Measurements from ENCODE around the gene C17orf67.
"Not testable (repeated sequence)": the region's sequence is repeated elsewhere in the genome, so short reads cannot be mapped to it uniquely, and the experiment has no call there.

Gene C17orf67

DNA sequence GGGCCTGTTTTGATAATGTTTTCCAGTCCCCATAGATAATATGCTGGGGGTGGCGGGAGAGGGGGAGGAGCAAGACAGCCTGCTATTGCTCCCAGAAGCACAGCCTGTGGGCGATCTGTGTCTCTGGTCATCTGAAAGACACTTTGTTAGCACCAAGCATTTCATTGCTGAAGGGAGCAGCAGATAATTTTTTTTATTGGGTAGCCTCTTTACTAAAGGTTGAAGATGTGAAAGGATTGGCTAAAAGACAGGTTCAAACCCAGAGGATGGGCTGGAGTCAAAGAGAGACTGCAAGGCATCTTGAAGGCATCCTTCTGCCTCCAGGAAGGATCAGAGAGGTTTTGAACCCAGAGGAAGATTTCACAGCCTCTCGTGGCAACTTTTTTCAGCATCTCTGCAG is 60.6 kb downstream of the C17orf67 start:
- DNase-seq (ENCODE audit: low spot score), result no peak

DNA sequence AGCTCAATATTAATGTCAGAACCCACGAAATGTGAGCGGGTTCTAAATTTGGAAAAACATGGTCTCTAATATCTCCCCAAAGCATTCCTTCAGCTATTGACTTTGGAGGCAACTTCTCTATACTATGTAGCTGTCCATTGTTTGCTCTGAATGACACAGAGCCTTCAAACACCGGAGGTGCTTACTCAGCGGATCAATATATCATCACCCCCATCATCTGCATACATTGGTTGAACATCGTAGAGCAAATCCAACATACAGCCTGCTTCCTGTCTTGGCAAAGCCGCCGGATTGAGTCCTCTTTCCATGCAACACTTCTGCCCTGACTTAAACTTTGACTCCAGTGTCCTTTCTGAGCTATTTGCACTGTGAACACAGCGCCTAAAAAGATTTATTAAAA is 61.3 kb downstream of the C17orf67 start:
- DNase-seq (ENCODE audit: low spot score), result no peak

DNA sequence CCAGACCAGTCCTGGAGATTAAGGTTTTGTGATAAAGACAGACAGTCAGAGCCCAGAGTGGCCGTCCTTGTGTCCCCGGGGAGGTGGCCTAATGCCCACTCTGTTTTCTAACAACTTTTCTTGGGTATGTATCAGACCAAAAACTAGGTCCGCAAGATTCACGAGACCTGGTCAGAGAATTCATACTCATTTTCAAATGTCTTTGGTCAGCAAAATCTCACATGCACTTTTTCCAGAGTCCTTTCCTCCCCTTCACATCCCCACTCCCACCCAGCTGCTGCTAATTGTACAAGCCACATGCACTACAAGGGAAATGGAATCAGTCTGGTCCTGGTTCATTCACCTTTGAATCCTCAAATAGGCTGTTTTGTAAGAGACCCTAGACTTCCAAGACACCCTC is 61.7 kb downstream of the C17orf67 start:
- DNase-seq (ENCODE audit: low spot score), result no peak

DNA sequence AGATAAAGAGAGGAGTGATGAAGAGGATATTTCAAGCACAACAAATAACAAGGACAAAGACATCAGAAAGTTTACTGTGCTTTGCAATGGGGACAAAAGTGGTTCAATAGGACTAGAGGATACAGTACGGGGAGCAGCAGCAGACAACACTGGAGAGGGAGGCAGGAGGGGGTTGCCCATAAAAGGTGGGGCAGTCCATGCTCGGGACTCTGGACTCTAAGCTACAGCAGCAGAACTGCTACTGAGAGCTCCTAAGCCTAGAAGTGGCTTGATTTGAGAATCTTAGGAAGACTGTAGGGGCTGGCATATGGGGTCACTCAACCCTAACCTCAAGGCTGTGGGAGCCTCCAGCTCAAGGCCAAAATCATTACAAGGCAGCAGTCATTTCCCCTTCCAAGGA is 62.2 kb downstream of the C17orf67 start:
- no peak for DNase-seq (ENCODE audit: low spot score)

DNA sequence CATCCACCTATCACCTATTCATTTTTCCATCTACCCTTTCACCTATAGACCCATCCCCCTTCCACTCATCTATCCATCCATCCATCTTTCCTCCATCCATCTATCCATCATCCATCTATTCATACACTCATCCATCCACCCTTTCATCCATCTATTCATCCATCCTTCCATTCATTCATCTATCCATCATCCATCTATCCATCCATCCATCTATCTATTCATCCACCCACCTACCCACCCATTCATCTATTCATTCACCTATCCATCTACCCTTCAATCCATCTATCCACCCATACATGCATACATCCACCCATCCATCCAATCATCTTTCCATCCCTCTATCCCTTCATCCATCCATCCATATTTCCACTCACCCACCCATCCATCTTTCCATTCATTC is 63.3 kb downstream of the C17orf67 start:
- no peak for DNase-seq (ENCODE audit: low spot score)

DNA sequence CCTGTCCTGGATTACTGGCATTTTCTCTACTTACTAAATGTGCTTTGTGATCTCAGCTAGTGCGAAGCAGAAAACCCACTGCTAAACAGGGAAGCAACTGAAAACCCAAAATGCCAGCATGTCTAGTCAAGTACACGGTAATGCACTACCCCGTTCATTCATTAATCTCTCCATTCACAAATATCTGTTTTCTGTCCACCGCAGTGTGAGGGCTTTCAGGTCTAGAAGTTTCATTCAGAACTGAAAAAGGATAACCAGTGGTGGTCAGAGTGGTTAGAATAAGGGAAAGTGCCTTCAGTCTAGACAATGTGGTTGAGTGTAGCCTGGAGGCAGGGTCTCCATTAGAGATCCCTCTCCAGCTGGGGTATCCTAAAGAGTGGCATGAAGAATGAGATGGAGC is 68.3 kb downstream of the C17orf67 start:
- DNase-seq (ENCODE audit: low spot score), result no peak

DNA sequence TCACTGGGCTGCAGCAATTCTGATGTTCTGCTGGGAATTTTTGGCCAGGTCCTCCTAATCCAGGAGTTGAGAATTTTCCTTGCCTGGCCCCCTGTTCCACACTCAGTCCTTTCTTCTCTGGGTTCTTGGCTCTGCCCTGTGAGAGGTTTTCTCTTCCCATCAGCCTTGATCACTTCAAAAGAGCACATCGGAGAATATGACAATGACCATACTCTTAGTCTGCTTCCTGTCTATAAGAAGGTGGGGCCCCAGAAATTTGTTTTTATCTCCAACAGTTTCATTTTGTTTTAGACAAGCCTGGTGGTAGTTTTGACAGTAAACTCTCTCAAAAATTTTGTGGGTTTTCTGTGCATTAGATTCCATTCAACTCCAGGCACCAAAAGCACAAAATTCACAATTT is 70.7 kb downstream of the C17orf67 start:
- DNase-seq (ENCODE audit: low spot score), result no peak

DNA sequence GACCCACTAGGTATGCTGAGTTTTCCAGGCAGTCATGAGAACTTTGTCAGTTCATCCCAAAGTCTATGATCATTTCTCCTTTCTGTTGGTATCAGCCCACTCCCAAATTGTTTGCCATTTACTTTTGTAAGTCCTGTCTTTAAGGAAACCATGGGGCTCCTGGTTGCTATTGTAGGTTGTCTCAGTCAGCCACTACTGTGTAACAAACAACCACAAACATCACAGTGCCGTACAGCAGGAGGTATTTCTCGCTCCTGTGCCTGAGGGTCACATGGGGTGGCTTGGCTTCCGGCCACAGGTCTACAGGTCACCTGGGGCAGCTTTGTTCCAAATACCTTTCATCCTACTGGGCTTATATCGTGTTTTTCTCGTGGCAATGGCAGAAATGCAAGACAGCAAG is 71.6 kb downstream of the C17orf67 start:
- no peak for DNase-seq (ENCODE audit: low spot score)

DNA sequence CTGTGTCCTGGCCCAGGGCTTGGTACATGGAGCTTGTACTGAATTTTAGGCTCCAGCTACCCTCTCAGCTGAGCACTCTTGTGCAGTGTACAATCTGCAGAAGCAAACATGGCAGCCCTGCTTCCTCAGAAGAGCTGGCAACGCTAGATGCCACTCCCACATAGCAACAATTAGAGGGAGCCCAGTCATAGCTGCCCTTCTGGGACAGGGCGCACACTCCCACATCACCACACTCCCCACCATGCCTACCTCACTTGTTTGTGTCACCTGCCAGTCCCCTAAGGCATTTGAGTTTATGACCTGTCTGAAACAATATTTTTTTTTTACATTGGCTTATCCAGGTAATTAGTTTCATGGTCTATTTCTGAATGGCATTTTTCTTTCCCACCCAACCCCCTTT is 72.3 kb downstream of the C17orf67 start:
- no peak for DNase-seq (ENCODE audit: low spot score)

DNA sequence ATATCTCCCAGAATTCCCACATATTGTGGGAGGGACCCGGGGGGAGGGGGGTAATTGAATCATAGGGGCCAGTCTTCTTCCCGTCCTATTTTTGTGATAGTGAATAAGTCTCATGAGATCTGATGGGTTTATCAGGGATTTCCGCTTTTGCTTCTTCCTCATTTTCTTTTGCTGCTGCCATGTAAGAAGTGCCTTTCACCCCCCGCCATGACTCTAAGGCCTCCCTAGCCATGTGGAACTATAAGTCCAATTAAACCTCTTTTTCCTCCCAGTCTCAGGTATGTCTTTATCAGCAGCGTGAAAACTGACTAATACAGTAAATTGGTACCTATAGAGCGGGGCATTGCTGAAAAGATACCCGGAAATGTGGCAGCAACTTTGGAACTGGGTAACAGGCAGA is 76.1 kb downstream of the C17orf67 start:
- not testable (repeated sequence) for DNase-seq (ENCODE audit: low spot score)

DNA sequence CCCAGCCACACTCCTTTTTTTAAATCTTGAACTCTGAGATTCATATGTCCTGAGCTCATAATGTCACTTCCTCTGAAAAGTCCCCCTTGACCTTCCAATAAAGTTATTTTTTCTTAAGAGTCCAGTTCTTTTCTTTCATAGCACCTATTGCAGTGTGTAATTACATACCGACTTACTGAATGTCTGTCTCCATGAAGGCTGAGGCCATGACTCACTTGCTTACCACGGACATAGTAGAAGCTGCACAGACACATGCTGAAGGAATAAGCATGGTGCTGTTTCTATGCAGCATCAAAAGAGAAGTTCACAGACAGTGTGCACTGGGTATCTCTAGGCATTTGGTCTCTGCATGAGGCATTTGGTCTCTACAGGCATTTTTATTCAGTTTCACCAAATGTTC is 77.2 kb downstream of the C17orf67 start:
- no peak for DNase-seq (ENCODE audit: low spot score)

DNA sequence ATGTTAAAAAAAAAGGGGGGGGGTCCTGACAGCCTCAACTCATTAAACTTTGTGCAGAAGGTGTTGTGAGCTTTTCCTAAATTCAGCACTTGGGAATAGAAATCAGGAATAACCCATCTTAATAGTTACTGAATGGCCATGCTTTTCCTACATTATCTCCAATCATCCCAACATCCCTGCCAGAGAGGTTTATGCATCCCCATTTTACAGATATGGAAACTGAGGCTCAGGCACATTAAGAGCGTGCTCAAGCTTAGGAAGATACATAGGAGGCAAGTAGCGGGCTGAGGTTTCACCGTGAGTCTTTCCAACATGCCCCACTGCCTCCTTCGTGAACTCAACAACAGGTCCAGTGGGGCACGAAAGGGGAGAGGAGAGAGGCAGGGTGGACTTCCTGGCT is 78.4 kb downstream of the C17orf67 start:
- DNase-seq (ENCODE audit: low spot score), result no peak

DNA sequence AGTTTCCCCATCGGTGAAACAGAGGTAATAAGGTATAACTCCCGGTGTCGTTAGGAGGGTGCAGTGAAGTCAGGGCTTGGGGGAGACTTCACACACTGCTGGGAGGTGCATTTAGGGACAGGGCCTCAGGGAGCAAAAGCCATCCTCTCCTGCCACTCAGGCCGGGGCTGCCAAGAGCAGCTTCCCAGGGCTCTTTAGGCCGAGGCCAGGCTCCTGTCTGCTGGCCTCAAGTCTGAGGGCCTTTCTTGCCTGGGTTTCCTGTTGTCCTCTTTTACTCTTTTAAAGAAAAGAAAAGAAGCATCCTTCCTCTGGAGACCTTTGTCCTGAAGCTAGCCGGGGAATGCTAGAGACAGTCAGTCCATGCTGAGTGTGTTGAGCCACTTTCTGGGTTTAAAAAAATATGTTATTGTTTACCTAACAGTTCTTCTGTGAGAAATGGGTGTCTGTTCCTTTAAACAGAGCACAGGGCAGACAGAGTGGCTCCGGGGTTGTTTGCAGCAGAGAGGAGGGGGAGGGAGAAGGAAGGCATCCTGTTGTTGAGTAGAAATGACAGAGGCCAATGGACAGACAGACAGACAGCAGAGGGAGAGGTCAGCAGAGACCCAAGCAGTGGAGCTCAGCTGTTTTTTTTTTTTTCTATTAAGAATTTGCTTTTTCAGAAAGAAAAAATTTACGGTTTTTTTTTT is 79.1 kb downstream of the C17orf67 start:
- DNase-seq (ENCODE audit: low spot score), result no peak

DNA sequence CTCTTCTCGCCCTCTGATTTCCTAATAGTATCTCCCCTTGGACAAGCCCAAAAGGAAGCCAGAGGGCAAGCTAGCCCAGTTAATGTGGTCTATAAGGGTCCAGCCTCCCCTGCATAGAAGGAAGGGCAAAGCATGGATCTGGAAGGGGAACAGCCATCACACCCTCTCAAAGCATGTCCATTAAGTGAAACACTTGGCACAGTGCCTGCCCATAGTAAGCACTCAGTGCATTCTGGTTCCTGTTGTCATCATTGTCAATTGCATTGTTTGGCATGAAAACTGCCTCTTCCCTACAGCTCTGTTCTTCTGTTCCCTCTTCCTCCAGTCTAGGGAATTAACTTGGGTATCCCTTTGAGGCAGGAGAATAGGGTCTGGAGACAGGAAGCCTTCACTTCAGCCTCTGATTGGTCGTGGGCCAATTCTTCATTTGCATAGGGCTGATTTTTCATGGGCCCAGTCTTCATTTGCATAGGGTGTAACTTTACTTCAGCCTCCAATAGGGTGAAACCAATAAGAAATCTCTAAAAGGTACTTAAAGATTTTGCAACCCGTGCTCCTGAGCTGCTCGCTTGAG is 81.4 kb downstream of the C17orf67 start:
- no peak for DNase-seq (ENCODE audit: low spot score)

DNA sequence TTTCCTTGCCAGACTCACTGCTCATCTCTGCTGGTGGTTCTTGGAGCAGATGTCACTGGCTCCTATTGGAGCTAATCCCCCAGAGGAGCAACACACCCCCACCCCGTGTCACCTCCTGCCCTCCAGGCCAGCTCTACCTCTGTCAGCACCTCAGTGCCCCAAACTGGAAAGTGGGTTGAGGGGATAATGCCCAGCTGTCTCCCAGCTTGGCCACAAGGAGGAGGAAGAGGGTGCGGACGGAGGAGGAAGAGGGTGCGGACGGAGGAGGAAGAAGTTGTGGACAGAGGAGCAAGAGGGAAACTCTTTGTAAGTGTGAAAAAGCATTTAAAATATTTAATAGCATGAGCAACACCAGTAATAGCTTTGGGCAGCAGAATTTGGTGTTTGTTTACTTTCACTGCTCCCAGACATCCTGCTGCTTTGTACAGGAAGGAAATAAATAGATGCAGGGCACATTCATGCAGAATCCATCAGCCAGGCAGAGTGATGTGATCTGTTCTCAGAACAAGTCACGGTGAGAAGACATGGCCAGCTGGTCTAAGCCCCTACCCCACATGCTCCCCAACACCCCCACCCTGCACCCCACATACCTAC is 82.5 kb downstream of the C17orf67 start:
- no peak for DNase-seq (ENCODE audit: low spot score)

DNA sequence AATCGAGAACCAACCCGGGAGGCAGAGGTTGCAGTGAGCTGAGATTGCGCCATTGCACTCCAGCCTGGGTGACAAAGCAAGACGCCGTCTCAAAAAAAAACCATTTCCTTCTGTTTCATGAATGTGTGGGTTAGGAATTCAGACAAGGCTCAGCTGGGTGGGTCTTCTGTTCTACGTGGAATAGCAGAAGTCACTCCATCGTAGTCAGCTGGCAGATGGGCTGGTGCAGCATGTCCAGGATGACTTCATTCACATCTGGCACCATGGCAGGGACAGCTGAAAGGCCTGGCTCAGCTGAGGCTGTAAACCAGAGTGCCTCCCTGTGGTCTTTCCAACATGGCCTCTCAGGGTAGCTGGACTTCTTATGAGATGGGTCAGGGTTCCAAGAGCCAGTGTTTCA is 89.0 kb downstream of the C17orf67 start:
- no peak for DNase-seq (ENCODE audit: low spot score)

DNA sequence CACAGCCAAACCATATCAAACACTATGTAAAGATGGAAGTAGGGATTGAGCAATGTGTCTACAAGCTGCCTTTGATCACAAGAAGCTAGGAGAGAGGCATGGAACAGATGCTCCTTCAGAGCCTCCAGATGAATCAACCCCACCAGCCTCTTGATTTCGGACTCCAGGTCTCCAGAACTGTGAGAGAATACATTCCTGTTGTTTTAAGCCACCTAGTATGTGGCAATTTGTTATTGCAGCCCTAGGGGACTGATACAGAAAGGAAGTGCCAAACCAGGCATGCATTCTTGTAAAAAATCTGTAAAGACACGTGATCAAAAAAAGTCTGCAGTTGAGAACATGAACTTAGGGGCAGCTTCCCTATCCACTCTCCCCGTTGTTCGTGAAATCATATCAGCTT is 91.1 kb downstream of the C17orf67 start:
- DNase-seq (ENCODE audit: low spot score), result no peak
